Subcutaneous adipose tissue (tissue), 4 donors: ENCODE results near the gene MB21D2. TPM values are rescaled to one million over a fixed set of nuclear protein-coding genes. Genes with fewer than 3 reads are reported as not detected.

Source experiments
- total RNA-seq, 4 donors: library from RNA; depleted of rRNA; stranded (reverse); fragments of >200 nt; gene quantifications; one replicate each; pipeline ENCODE4 v1.1.0, GENCODE V29; 2016
- TF ChIP-seq, protein P1 (sequence below): fragments of 450-650 bp; IDR thresholded peaks from one replicate; pipeline ENCODE4 v1.5.1; 2016; ENCODE audit warnings: low read depth, mild to moderate bottlenecking, control low read depth, antibody characterized with exemption, moderate library complexity

MB21D2 gene
- total RNA-seq, 4 donors from 2014 or later: 2.8 to 5.4 (median 4.5) TPM

DNA sequence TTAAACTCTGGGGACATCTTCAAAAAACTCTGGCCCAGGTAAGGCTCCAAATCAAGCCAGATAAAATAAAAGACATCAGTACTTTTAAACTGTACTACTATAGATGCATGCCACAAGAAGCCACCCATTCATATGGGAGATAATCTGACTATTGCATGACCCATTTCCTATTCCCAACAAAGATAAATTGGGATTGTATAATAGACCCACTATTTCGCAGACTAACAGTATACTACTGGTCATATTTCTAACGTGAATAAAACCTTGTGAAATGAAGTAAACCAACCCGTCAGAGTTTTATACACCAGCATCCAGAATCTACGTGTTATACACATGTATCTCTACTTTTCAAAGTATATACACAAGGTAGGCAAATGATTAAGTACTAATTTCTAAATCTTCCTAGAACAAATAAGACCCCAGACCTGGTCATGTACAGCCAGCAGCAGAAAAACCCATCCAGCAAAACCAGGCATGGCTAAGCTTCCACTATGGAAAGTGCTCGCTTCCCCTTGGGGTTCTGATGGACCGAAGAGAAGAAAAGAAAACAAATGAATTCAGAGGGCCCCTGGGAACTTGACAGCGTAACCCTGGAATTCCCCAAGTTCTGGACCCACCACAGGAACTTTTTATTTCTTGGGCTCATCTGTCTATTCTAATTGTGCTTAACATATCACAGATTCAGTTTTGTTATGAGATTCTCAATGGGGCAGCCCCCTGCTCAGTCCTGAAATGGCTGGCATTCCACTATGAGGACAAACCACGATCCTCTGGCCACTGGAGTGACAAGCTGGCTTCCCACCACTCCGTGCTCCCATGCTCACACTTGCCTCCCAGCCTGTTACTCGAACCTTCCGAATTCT lies 69.1 kb downstream of the MB21D2 start:
- TF ChIP-seq, protein P1, sequence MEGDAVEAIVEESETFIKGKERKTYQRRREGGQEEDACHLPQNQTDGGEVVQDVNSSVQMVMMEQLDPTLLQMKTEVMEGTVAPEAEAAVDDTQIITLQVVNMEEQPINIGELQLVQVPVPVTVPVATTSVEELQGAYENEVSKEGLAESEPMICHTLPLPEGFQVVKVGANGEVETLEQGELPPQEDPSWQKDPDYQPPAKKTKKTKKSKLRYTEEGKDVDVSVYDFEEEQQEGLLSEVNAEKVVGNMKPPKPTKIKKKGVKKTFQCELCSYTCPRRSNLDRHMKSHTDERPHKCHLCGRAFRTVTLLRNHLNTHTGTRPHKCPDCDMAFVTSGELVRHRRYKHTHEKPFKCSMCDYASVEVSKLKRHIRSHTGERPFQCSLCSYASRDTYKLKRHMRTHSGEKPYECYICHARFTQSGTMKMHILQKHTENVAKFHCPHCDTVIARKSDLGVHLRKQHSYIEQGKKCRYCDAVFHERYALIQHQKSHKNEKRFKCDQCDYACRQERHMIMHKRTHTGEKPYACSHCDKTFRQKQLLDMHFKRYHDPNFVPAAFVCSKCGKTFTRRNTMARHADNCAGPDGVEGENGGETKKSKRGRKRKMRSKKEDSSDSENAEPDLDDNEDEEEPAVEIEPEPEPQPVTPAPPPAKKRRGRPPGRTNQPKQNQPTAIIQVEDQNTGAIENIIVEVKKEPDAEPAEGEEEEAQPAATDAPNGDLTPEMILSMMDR: no peak

DNA sequence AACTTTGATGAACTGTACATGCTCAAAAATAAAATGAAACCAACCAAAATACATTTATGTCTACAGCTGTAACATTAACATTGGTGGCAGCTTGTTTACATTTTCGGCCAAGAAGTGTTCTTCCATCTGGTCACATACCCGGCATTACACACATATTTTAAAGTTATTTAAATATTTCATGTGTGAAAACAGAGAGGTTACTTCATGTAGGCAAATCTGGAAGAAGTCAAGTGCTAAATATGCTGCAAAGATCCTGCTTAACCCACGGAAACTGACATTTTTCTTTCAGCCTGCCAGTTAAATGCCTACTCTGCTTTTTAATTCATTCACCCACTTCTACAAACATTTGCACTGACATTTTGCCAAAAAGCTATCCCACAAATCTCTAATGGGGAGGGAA lies 69.7 kb downstream of the MB21D2 start:
- TF ChIP-seq, protein P1: no peak

DNA sequence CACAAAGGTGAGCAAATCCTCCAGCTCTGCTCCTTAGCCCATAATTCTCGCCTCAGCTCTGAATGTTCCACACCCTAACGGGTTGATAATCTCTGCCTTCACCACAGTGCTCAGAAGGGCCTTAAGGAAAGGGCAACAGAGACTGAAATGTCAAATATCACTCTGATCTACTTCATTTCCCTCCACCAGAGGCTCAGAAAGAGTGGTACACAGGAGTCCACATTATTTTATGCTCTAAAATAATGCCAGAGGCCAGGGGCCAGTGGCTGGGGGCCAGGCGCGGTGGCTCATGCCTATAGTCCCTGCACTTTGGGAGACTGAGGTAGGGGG lies 72.2 kb downstream of the MB21D2 start:
- TF ChIP-seq, protein P1: no peak

DNA sequence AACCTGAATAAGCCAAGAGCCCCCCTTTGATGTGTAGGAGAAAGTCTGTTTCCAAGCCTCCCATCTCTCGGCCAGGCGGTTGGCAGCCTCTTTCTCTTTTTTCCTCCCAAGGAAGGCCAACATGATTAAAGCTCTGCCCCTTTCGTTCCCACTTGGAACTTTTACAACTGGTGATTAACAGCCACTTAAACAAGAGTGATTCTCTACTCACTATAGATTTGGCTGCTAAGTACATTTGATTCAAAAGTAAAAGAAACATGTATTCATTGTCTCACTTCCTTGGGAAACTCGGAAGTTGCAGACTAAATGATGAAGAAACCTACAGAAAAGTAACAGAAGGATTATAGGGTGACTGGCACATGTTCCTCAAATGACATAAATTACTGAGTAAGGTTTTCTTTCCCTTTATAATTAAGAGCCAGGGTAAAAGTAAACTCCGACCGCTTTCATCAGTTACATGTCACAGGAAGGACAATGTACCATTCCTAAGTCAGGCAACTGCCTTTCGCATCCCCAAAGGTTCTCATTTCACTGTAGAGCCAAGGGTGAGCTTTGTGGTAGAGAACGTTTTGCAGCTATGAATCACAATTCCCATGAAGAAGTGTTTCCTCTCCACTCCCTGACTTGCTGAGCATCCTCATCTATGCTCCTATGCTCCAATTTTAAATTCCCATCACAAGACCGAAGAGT lies 72.7 kb downstream of the MB21D2 start:
- TF ChIP-seq, protein P1: no peak

DNA sequence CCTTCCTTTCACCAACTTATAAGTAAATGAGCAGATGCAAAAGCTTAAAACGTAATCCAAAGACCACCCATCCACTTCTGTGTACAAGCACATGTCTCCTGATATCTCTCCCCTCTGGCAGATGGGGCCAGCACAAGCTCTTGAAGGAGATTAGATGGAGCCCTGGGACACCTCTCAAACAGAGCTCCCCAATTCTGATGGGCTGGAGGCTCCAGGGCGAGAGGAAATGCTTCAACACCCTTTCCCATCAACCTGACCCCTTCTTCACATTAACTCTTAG lies 73.2 kb downstream of the MB21D2 start:
- TF ChIP-seq, protein P1: no peak

DNA sequence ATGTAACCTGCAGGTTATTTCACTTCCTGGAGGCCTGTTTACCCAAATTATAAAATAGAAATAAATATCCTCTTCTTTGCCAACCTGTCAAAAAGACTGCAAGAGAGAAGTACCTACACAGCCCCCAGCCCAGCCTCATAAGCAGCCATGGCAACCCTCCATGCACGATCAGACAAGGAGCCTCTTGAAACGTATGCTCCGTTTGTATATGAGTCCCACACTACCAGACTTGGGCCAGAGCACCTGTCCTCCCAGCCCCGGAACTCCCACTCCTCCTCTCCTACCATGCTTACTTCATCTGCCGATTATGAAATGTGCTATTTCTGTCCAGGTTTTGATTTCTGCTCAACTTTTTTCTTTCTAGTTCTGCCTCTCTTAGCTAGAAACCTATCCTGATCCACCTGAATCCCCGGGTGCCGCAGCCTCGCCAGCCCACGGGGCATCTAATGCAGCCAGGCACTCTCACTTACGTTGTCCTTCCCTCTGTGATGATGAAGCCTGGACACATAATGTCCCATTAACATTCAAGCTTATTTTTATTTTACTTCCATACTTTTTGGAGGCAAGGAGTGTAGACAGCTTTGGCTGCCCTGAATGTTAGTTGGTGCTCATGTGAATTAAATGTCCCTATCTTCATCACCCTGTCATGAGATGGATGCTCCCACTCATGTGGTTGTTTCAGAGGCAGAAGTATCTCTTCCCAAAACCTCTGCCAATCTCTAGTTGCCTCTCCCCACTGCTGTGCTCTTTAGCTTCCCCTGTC lies 73.8 kb downstream of the MB21D2 start:
- TF ChIP-seq, protein P1: no peak

DNA sequence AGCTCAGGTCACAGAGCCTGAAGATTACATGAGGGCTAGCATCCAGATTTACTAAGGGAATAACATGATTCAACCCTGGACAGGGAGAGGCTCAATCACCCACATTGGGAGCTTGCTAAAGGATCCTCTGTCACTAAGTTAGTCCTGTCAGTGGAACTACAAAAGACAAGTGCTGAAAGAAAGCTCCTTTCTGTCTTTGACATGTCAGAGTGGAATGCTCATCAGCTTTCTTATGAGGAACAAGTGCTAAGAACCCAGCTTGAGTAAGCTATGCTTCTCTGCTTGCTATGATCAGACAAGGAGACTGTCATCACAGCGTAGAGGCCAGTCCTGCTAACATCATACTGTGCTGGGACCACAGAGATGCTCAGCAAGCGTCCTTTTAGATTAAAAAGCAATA lies 74.5 kb downstream of the MB21D2 start:
- TF ChIP-seq, protein P1: no peak
